GM12878 (cell line): ENCODE measurements around the gene TARBP1. TPM values are rescaled to one million over a fixed set of nuclear protein-coding genes. Genes with fewer than 3 reads are reported as not detected.
A peak's percentile ranks its signal among the peaks of the same experiment; 100 is the strongest.
"Not testable (repeated sequence)": the region's sequence is repeated elsewhere in the genome, so short reads cannot be mapped to it uniquely, and the experiment has no call there.

Experiments used
- ATAC-seq: fragments of 200-7000 bp; cut with Tn5 transposase; 3 replicates; pipeline ENCODE4 v1.9.1; 2020; ENCODE audit warnings: mild to moderate bottlenecking, moderate library complexity
- BruUV-seq: library from RNA; stranded (reverse); fragments of 400-500 nt; replicated peaks from 2 replicates; lab custom pipeline; 2021; lab: Mats Ljungman, UMichigan
- CTCF ChIA-PET: fragments of 300-600 bp; sonication (Branson Sonifier 250); formaldehyde crosslinking; extraction: SDS; loops from one replicate; lab custom pipeline; 2021; ENCODE audit warnings: inconsistent platforms; lab: Yijun Ruan, JAX
- POLR2A ChIA-PET: fragments of 350-600 bp; formaldehyde crosslinking; extraction: SDS; loops from one replicate; lab custom pipeline; 2021; ENCODE audit warnings: inconsistent platforms; lab: Charles Lee
- RAD21 ChIA-PET: fragments of 300-600 bp; sonication (Branson Sonifier 250); formaldehyde crosslinking; loops from one replicate; lab custom pipeline; 2023; ENCODE audit warnings: antibody characterized with exemption; ENCODE audit not compliant: unreplicated experiment; lab: Charles Lee
- SMC1A ChIA-PET: fragments of 300-600 bp; sonication (Branson Sonifier 250); formaldehyde crosslinking; loops from one replicate; lab custom pipeline; 2023; ENCODE audit not compliant: unreplicated experiment, uncharacterized antibody; lab: Charles Lee
- DNase-seq: peaks from one replicate; pipeline ENCODE4 v3.0.0-alpha.2; 2011; ENCODE audit warnings: low read depth, low spot score
- FAIRE-seq: peaks from 3 replicates; lab custom pipeline; 2011; peaks lifted over from hg19 to GRCh38; lab: Jason Lieb, UNC
- H2AFZ ChIP-seq: 2 replicates; pipeline ENCODE4 v1.6.0; 2011; ENCODE audit warnings: low read depth, low read length, control low read depth; ENCODE audit not compliant: control insufficient read depth
- H3K27ac ChIP-seq: 2 replicates; pipeline ENCODE4 v1.5.1; 2011; ENCODE audit warnings: control low read depth; ENCODE audit not compliant: control insufficient read depth, insufficient read depth
- H3K27me3 ChIP-seq, 2 experiments: replicated peaks in 1 of 2; 2 replicates each; pipeline versions ENCODE4 v1.6.0 to v1.6.1; 2011; ENCODE audit warnings: low read length in 1 of 2; ENCODE audit not compliant: control insufficient read depth in 2 of 2, insufficient read depth in 2 of 2
- H3K36me3 ChIP-seq, 2 experiments: 2 replicates each; pipeline ENCODE4 v1.5.1; 2011; ENCODE audit warnings: low read length in 1 of 2; ENCODE audit not compliant: control insufficient read depth in 2 of 2, insufficient read depth in 2 of 2
- H3K4me1 ChIP-seq: 2 replicates; pipeline ENCODE4 v1.6.1; 2011; ENCODE audit warnings: mild to moderate bottlenecking, low read length, moderate library complexity, mixed read lengths; ENCODE audit not compliant: control insufficient read depth, insufficient read depth
- H3K4me2 ChIP-seq: 2 replicates; pipeline ENCODE4 v1.6.0; 2011; ENCODE audit warnings: control low read depth; ENCODE audit not compliant: control insufficient read depth, insufficient read depth
- H3K4me3 ChIP-seq: fragments of 200-600 bp; sonication (generic); 2 replicates; pipeline ENCODE4 v1.5.1; 2016
- H3K79me2 ChIP-seq: 2 replicates; pipeline ENCODE4 v1.6.0; 2011; ENCODE audit warnings: low read length; ENCODE audit not compliant: control insufficient read depth, insufficient read depth
- H3K9ac ChIP-seq: 2 replicates; pipeline ENCODE4 v1.8.0; 2011; ENCODE audit warnings: low read length, control low read depth, mixed read lengths; ENCODE audit not compliant: control insufficient read depth, insufficient read depth
- H3K9me3 ChIP-seq: replicated peaks from 3 replicates; pipeline ENCODE4 v1.5.1; 2011; ENCODE audit warnings: mild to moderate bottlenecking, low read length; ENCODE audit not compliant: control insufficient read depth, insufficient read depth
- H4K20me1 ChIP-seq: 2 replicates; pipeline ENCODE4 v1.6.0; 2011; ENCODE audit not compliant: control insufficient read depth, insufficient read depth
- KLF5 ChIP-seq: fragments of 450-650 bp; IDR thresholded peaks from 2 replicates; pipeline ENCODE4 v1.6.1; 2014; ENCODE audit warnings: mild to moderate bottlenecking; ENCODE audit not compliant: partially characterized antibody
- NBN ChIP-seq: fragments of 450-650 bp; IDR thresholded peaks from 2 replicates; pipeline ENCODE4 v1.6.1; 2016
- PKNOX1 ChIP-seq: fragments of 450-650 bp; IDR thresholded peaks from 2 replicates; pipeline ENCODE4 v1.6.1; 2016; ENCODE audit warnings: mild to moderate bottlenecking
- SMAD5 ChIP-seq: IDR thresholded peaks from 2 replicates; pipeline ENCODE4 v1.6.1; 2016; ENCODE audit warnings: antibody characterized with exemption, low read depth
- YY1 ChIP-seq: IDR thresholded peaks from 2 replicates; pipeline ENCODE4 v1.6.1; 2011; ENCODE audit warnings: low read depth, mild to moderate bottlenecking, low read length
- ZBTB40 ChIP-seq: fragments of 450-650 bp; IDR thresholded peaks from 2 replicates; pipeline ENCODE4 v1.6.1; 2016; ENCODE audit warnings: mild to moderate bottlenecking, moderate library complexity, borderline replicate concordance
- whole genome bisulfite sequencing: methylation state at CpG from one replicate; pipeline ENCODE4 v1.1.6; 2016; ENCODE audit warnings: low lambda C conversion rate; ENCODE audit not compliant: insufficient replicate concordance, insufficient coverage; ENCODE audit errors: missing lambda C conversion rate; 5-methylcytosine and 5-hydroxymethylcytosine counted together
- in situ Hi-C: fragments of 300-500 bp; cut with MboI; formaldehyde crosslinking; loops from 9 replicates; pipeline ENCODE4 v1.14.3; 2018; ENCODE audit warnings: mixed read lengths
- intact Hi-C: fragments of 100-400 bp; cut with micrococcal nuclease; formaldehyde crosslinking; loops from one replicate; pipeline ENCODE4 v1.14.2; 2022; ENCODE audit not compliant: unreplicated experiment
- polyA plus RNA-seq, 11 experiments: library from polyadenylated mRNA; depleted of rRNA in 4 of 11; unstranded in 6 of 11; stranded (reverse) in 5 of 11; fragments of >200 nt; fragmentation: Nextera tagmentation in 4 of 11; fragmentation: Illumina TruSeq in 1 of 11; extraction: Ambion mirVana in 4 of 11; extraction: Trizol in 1 of 11; gene quantifications; 1 replicate in 1 of 11; 2 replicates in 10 of 11; pipeline versions ENCODE4 v1.2.1 to v1.2.3, GENCODE V29; 2011 to 2016; ENCODE audit warnings: inconsistent platforms in 2 of 11, missing spikeins in 2 of 11, low read depth in 1 of 11
- total RNA-seq, 4 experiments: library from RNA; depleted of rRNA in 3 of 4; stranded (reverse); fragments of >200 nt in 3 of 4; fragmentation: Illumina TruSeq in 1 of 4; extraction: Trizol in 1 of 4; gene quantifications; 2 replicates each; pipeline versions ENCODE4 v1.2.1 to v1.2.3, GENCODE V29; 2013 to 2021

Gene TARBP1
- total and polyA plus RNA-seq, 10 of the 15 experiments (the other 5 are each of a cell fraction or from before 2014, with no cell fraction given), result 10.8 to 94.4 (median 35.3) TPM

DNA sequence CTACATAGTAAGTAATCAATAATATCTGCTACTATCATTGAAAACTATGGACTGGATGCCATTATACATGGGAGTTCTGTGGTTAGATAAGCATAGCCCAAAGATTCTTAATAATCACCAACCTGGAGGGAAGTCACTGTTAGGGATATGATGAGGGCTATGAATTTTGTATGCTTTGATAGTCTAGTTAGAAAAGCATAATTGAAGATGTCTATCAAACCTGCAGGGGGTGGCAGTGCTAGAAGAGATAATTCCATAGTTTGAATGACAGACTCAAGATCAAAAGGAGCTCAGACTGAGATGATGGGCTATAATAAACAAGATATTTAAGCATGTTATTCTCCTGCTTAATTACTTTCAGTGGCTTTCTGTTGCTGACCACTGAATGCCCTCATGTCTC, 121.1 kb downstream of the TARBP1 start:
- ChIA-PET RAD21 (interaction anchor here (0.8 to 1.1 kb wide), 2 partner anchors 15 to 17 kb away, joined by 3 read pairs; partner anchors contain the start of gene COA6), SMC1A (interaction anchor here (0.8 to 3.3 kb wide), 5 partner anchors 10 to 168 kb away, joined by 3 to 30 read pairs (median 4); partner anchors contain the start of gene COA6), CTCF (interaction anchor here (0.9 to 1.8 kb wide), 4 partner anchors 10 to 121 kb away, joined by 3 to 7 read pairs (median 4); partner anchors contain the start of genes COA6 and TARBP1), POLR2A (interaction anchor here (3.3 kb wide), 1 partner anchor 16 kb away, joined by 16 read pairs; the partner anchor contains the start of gene COA6)
- H3K27me3 ChIP-seq, result no peaks in the 10 kb centered on the region
- no peaks in the 10 kb centered on the region for H4K20me1 ChIP-seq
- H3K4me3 ChIP-seq, result peak overlapping the region; percentile 51
- H3K27ac ChIP-seq, result no peak overlapping the region; the same call in 1 of the 2 replicates
- no peak for ATAC-seq
- peak overlapping the region; percentile 79 for H3K4me2 ChIP-seq
- no peak overlapping the region for H3K9ac ChIP-seq
- in situ Hi-C loops (no loop called here), intact Hi-C loops (loop anchor here (1.0 kb wide), 1 partner anchor 15 kb away; the partner anchor contains the start of gene COA6)
- no TSS peak for BruUV-seq
- H3K36me3 ChIP-seq, result no peaks in the 10 kb centered on the region
- H2AFZ ChIP-seq, result no peak overlapping the region
- no peaks in the 10 kb centered on the region; the same call in 1 of the 2 replicates for H3K4me1 ChIP-seq
- no peak for DNase-seq
- no peaks in the 10 kb centered on the region for H3K9me3 ChIP-seq
- FAIRE-seq, result no peak
- H3K79me2 ChIP-seq, result peaks cover 2% of the 10 kb centered on the region
- peak; percentile 15; the same call in 1 of the 2 replicates for TF ChIP-seq PKNOX1
- TF ChIP-seq SMAD5, result no peak

GRCh38 chr1:234356615-234357269, 122.2 kb downstream of the TARBP1 start:
- RAD21 ChIA-PET, result interaction anchor here (0.6 to 1.1 kb wide), 5 partner anchors 16 to 1312 kb away, joined by 3 to 5 read pairs (median 3); partner anchors contain the start of gene COA6
- DNase-seq (peak; percentile 30), ATAC-seq (peak; percentile 91)
- H3K4me1 ChIP-seq, H3K79me2 ChIP-seq, H3K9ac ChIP-seq, BruUV-seq, FAIRE-seq, H4K20me1 ChIP-seq, H3K4me2 ChIP-seq, H3K9me3 ChIP-seq, in situ Hi-C loops, H3K36me3 ChIP-seq, H3K27me3 ChIP-seq, H3K27ac ChIP-seq: not testable (repeated sequence)
- POLR2A ChIA-PET, result interaction anchor here (1.0 to 3.3 kb wide), 2 partner anchors 13 to 17 kb away, joined by 3 to 16 read pairs; partner anchors contain the start of gene COA6
- CTCF ChIA-PET, result interaction anchor here (0.7 to 1.8 kb wide), 9 partner anchors 11 to 242 kb away, joined by 3 to 7 read pairs (median 3); partner anchors contain the start of genes COA6 and TARBP1
- SMC1A ChIA-PET, result interaction anchor here (0.6 to 3.3 kb wide), 6 partner anchors 11 to 65 kb away, joined by 3 to 30 read pairs (median 4); partner anchors contain the start of gene COA6
- WGBS, result 29% methylated on average over 28 of the region's 35 CpGs
- Histone ChIP-seq H3K4me3 (peak overlapping the region; percentile 51), H2AFZ (peak overlapping the region; percentile 77)
- intact Hi-C loops, result loop anchor here (1.0 kb wide), 1 partner anchor 17 kb away; the partner anchor contains the start of gene COA6
- TF ChIP-seq ZBTB40, result peak; percentile 53
- TF ChIP-seq KLF5, result peak; percentile 30
- TF ChIP-seq NBN, result 0 out of 2 replicates have a peak, but pooled peaks have one; percentile 48
- TF ChIP-seq YY1, result 0 out of 2 replicates have a peak, but pooled peaks have one; percentile 28
